ENCODE data around the gene LY6G6D. TPM values are rescaled to one million over a fixed set of nuclear protein-coding genes. Genes with fewer than 3 reads are reported as not detected.

The LY6G6D gene
- total RNA-seq, 1 donor from 2014 or later: 1.5 TPM

DNA sequence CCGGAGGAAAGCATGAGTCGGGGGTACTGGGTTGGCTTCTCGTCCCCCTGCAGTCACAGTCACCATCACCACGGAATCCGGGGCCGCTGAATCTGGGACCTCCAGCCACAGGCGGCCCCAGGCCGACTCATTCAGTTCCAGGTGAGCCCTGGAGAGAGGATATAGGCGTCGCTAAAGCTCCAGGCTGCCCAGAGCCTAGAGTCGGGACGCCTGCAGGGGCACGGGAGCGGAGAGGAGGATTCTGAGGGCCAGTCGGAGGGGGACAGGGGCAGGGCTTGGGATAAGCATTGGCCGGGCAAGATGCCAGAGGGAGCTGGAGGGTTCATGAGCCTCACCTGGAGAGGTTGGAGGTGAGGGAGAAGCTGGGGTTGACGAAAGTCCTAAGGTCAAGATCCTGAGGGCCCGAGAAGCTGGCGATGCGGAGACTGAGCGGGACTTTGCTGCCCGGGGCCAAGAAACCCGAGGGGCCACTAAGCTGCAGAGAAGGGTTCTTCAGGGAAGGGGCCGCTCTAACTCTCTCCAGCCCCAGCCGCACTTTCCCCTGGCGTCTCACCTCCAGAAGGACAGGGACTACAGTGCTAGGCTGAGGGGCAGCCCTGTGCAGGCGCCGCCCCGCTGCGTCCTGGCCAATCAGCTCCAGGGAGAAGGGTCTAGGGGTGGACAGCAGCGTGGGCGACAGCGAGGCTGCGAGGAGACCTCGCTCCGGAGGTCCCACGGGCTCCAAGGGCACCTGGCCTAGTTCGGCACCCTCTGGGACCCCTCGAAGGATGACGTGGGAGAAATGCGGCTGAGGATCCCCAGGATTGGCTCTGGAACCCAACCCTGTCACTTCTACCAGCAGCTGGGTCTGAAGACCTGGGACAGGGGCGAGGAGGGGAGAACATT lies 51.0 kb downstream of the LY6G6D start:
- peaks cover 16% of the 10 kb centered on the region for H3K36me3 Mint-ChIP-seq
- no peaks in the 10 kb centered on the region for H3K27me3 Mint-ChIP-seq
- no peaks in the 10 kb centered on the region for H3K9me3 Mint-ChIP-seq
- TF ChIP-seq, protein P1, sequence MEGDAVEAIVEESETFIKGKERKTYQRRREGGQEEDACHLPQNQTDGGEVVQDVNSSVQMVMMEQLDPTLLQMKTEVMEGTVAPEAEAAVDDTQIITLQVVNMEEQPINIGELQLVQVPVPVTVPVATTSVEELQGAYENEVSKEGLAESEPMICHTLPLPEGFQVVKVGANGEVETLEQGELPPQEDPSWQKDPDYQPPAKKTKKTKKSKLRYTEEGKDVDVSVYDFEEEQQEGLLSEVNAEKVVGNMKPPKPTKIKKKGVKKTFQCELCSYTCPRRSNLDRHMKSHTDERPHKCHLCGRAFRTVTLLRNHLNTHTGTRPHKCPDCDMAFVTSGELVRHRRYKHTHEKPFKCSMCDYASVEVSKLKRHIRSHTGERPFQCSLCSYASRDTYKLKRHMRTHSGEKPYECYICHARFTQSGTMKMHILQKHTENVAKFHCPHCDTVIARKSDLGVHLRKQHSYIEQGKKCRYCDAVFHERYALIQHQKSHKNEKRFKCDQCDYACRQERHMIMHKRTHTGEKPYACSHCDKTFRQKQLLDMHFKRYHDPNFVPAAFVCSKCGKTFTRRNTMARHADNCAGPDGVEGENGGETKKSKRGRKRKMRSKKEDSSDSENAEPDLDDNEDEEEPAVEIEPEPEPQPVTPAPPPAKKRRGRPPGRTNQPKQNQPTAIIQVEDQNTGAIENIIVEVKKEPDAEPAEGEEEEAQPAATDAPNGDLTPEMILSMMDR (conservative IDR thresholded peaks at IDR 0.05): no peak
- H3K4me1 Mint-ChIP-seq (ENCODE audit: unreplicated experiment): peaks cover 16% of the 10 kb centered on the region
- peak overlapping the region; percentile 61 for H3K4me3 Mint-ChIP-seq
- no peak overlapping the region for H3K27ac Mint-ChIP-seq
- no peak for DNase-seq (ENCODE audit: extremely low spot score, unreplicated experiment)

DNA sequence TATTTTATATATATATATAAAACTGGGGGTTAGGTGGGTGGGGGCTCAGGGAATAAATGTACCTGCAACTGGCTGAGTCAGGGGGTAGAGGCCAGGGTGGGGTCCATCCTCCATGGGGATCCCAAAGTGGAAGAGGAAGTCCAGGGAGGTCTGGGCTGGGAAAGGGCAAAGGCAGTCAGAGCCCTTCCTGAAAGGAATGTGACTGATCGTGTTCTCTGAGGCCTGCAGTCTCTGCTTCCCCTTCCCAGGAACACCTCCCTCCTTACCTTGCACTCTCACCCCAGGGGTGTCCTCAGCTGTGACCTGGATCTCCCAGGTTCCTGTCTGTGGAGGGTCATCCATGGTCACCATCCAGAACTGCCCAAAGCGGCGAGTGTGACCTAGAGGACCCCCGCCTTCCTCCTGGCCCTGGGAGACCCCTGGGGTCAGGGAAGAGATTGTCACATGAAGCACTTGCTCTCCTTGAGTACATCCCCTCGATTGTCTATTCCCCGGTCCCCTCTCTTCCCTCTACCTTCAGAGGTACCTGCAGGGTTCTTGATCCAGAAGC lies 52.0 kb downstream of the LY6G6D start:
- H3K4me3 Mint-ChIP-seq: no peak overlapping the region
- H3K9me3 Mint-ChIP-seq: no peaks in the 10 kb centered on the region
- TF ChIP-seq, protein P1 (conservative IDR thresholded peaks at IDR 0.05): no peak
- peaks cover 16% of the 10 kb centered on the region for H3K4me1 Mint-ChIP-seq (ENCODE audit: unreplicated experiment)
- no peak for DNase-seq (ENCODE audit: extremely low spot score, unreplicated experiment)
- H3K36me3 Mint-ChIP-seq: peaks cover 10% of the 10 kb centered on the region
- no peaks in the 10 kb centered on the region for H3K27me3 Mint-ChIP-seq
- H3K27ac Mint-ChIP-seq: no peak overlapping the region

Small RNA genes lying within 50 kb of the gene (microRNA-seq; reads per million reads assigned to microRNA genes)
- 1.1 reads per million for gene MIR4646

Other genes starting within 250 kb of the LY6G6D start
- gene MICB, start 217.2 kb upstream of the LY6G6D start, total RNA-seq (ENCODE audit: low replicate concordance): 0.14 and 0.86 TPM in 2 replicates
- not detected in 2 replicates for gene MCCD1, start 186.4 kb upstream of the LY6G6D start, total RNA-seq (ENCODE audit: low replicate concordance)
- 410 and 636 TPM in 2 replicates for gene DDX39B, start 173.3 kb upstream of the LY6G6D start, total RNA-seq (ENCODE audit: low replicate concordance)
- 1.6 and 5.9 TPM in 2 replicates for gene ATP6V1G2, start 168.7 kb upstream of the LY6G6D start, total RNA-seq (ENCODE audit: low replicate concordance)
- gene NFKBIL1, start 167.7 kb upstream of the LY6G6D start, total RNA-seq (ENCODE audit: low replicate concordance): 21.1 and 24.2 TPM in 2 replicates
- gene LTA, start 143.1 kb upstream of the LY6G6D start, total RNA-seq (ENCODE audit: low replicate concordance): 0.22 TPM in 1 of 2 replicates, not detected in the other
- gene TNF, start 139.8 kb upstream of the LY6G6D start, total RNA-seq (ENCODE audit: low replicate concordance): not detected in 2 replicates
- 0.34 and 1.0 TPM in 2 replicates for gene LTB, start 132.9 kb upstream of the LY6G6D start, total RNA-seq (ENCODE audit: low replicate concordance)
- gene LST1, start 129.1 kb upstream of the LY6G6D start, total RNA-seq (ENCODE audit: low replicate concordance): not detected in 2 replicates
- not detected in 2 replicates for gene NCR3, start 122.3 kb upstream of the LY6G6D start, total RNA-seq (ENCODE audit: low replicate concordance)
- gene AIF1, start 100.1 kb upstream of the LY6G6D start, total RNA-seq (ENCODE audit: low replicate concordance): 0.59 and 3.8 TPM in 2 replicates
- gene PRRC2A, start 94.6 kb upstream of the LY6G6D start, total RNA-seq (ENCODE audit: low replicate concordance): 151 and 235 TPM in 2 replicates
- gene BAG6, start 62.7 kb upstream of the LY6G6D start, total RNA-seq (ENCODE audit: low replicate concordance): 334 and 378 TPM in 2 replicates
- gene APOM, start 59.5 kb upstream of the LY6G6D start, total RNA-seq (ENCODE audit: low replicate concordance): 11.2 and 20.9 TPM in 2 replicates
- 22.3 and 28.1 TPM in 2 replicates for gene C6orf47, start 54.6 kb upstream of the LY6G6D start, total RNA-seq (ENCODE audit: low replicate concordance)
- 17.6 and 20.2 TPM in 2 replicates for gene GPANK1, start 50.4 kb upstream of the LY6G6D start, total RNA-seq (ENCODE audit: low replicate concordance)
- gene CSNK2B, start 49.3 kb upstream of the LY6G6D start, total RNA-seq (ENCODE audit: low replicate concordance): 142 and 175 TPM in 2 replicates
- gene LY6G5B, start 45.4 kb upstream of the LY6G6D start, total RNA-seq (ENCODE audit: low replicate concordance): 13.9 and 22.0 TPM in 2 replicates
- gene LY6G5C, start 34.3 kb upstream of the LY6G6D start, total RNA-seq (ENCODE audit: low replicate concordance): 2.0 and 2.3 TPM in 2 replicates
- 80.9 and 91.3 TPM in 2 replicates for gene ABHD16A, start 12.0 kb upstream of the LY6G6D start, total RNA-seq (ENCODE audit: low replicate concordance)
- gene LY6G6F, start 8.5 kb upstream of the LY6G6D start, total RNA-seq (ENCODE audit: low replicate concordance): not detected in 2 replicates
- 2.5 and 16.2 TPM in 2 replicates for gene LY6G6C, start 6.4 kb downstream of the LY6G6D start, total RNA-seq (ENCODE audit: low replicate concordance)
- gene MPIG6B, start 8.0 kb downstream of the LY6G6D start, total RNA-seq (ENCODE audit: low replicate concordance): 0.41 and 0.81 TPM in 2 replicates
- 101 and 138 TPM in 2 replicates for gene DDAH2, start 14.0 kb downstream of the LY6G6D start, total RNA-seq (ENCODE audit: low replicate concordance)
- gene CLIC1, start 21.2 kb downstream of the LY6G6D start, total RNA-seq (ENCODE audit: low replicate concordance): 294 and 381 TPM in 2 replicates
- gene MSH5, start 24.7 kb downstream of the LY6G6D start, total RNA-seq (ENCODE audit: low replicate concordance): 20.7 and 46.7 TPM in 2 replicates
- 3.2 and 8.9 TPM in 2 replicates for gene SAPCD1, start 47.3 kb downstream of the LY6G6D start, total RNA-seq (ENCODE audit: low replicate concordance)
- gene VWA7, start 62.0 kb downstream of the LY6G6D start, total RNA-seq (ENCODE audit: low replicate concordance): 6.1 and 6.4 TPM in 2 replicates
- 89.0 and 104 TPM in 2 replicates for gene VARS1, start 80.4 kb downstream of the LY6G6D start, total RNA-seq (ENCODE audit: low replicate concordance)
- 57.9 and 74.5 TPM in 2 replicates for gene LSM2, start 91.6 kb downstream of the LY6G6D start, total RNA-seq (ENCODE audit: low replicate concordance)
- gene HSPA1L, start 99.9 kb downstream of the LY6G6D start, total RNA-seq (ENCODE audit: low replicate concordance): 1.8 and 1.9 TPM in 2 replicates
- 45.7 and 54.7 TPM in 2 replicates for gene HSPA1A, start 100.2 kb downstream of the LY6G6D start, total RNA-seq (ENCODE audit: low replicate concordance)
- 132 and 252 TPM in 2 replicates for gene HSPA1B, start 112.4 kb downstream of the LY6G6D start, total RNA-seq (ENCODE audit: low replicate concordance)
- 46.9 and 62.5 TPM in 2 replicates for gene NEU1, start 147.5 kb downstream of the LY6G6D start, total RNA-seq (ENCODE audit: low replicate concordance)
- gene SLC44A4, start 163.6 kb downstream of the LY6G6D start, total RNA-seq (ENCODE audit: low replicate concordance): 8.8 and 10.6 TPM in 2 replicates
- 59.9 and 136 TPM in 2 replicates for gene EHMT2, start 182.3 kb downstream of the LY6G6D start, total RNA-seq (ENCODE audit: low replicate concordance)
- 8.2 and 37.7 TPM in 2 replicates for gene ZBTB12, start 186.7 kb downstream of the LY6G6D start, total RNA-seq (ENCODE audit: low replicate concordance)
- 2.2 and 3.6 TPM in 2 replicates for gene C2, start 212.4 kb downstream of the LY6G6D start, total RNA-seq (ENCODE audit: low replicate concordance)
- gene CFB, start 230.7 kb downstream of the LY6G6D start, total RNA-seq (ENCODE audit: low replicate concordance): 7.8 and 13.6 TPM in 2 replicates
- gene NELFE, start 243.6 kb downstream of the LY6G6D start, total RNA-seq (ENCODE audit: low replicate concordance): 63.9 and 73.0 TPM in 2 replicates
- gene SKIC2, start 243.8 kb downstream of the LY6G6D start, total RNA-seq (ENCODE audit: low replicate concordance): 84.2 and 100 TPM in 2 replicates

All from type B pancreatic cell (in vitro differentiated cells).